Gastrocnemius medialis (tissue), 4 donors: ENCODE measurements around the gene GARNL3. TPM values are rescaled to one million over a fixed set of nuclear protein-coding genes. Genes with fewer than 3 reads are reported as not detected.

Source experiments
- ATAC-seq, 2 donors: fragments of 150-250 bp; one replicate each; pipeline ENCODE4 v1.9.1; 2016
- DNase-seq, 2 donors: peaks; one replicate each; pipeline ENCODE4 v3.0.0-alpha.2; 2019
- H3K27ac ChIP-seq, 4 donors: fragments of 200-600 bp; sonication (generic); 1 replicate in 1 of 4; 2 replicates in 3 of 4; pipeline ENCODE4 v1.5.1; 2016 to 2018; ENCODE audit warnings: mild to moderate bottlenecking in 2 of 4, moderate library complexity in 1 of 4
- H3K27me3 ChIP-seq, 3 donors: fragments of 200-600 bp; sonication (generic) in 2 of 3; 1 replicate in 1 of 3; 2 replicates in 2 of 3; pipeline versions ENCODE4 v1.5.1 to v1.6.0; 2016 to 2019; ENCODE audit warnings: mild to moderate bottlenecking in 1 of 3, moderate library complexity in 1 of 3
- H3K36me3 ChIP-seq, 2 donors: fragments of 200-600 bp; sonication (generic) in 1 of 2; one replicate each; pipeline ENCODE4 v1.5.1; 2017 to 2018
- H3K4me1 ChIP-seq, 2 donors: fragments of 200-600 bp; sonication (generic) in 1 of 2; one replicate each; pipeline ENCODE4 v1.5.1; 2016 to 2017; ENCODE audit warnings: mild to moderate bottlenecking in 2 of 2
- H3K4me3 ChIP-seq, 4 donors: fragments of 200-600 bp; sonication (generic) in 3 of 4; 1 replicate in 1 of 4; 2 replicates in 3 of 4; pipeline ENCODE4 v1.5.1; 2016 to 2019; ENCODE audit warnings: mild to moderate bottlenecking in 2 of 4
- H3K9me3 ChIP-seq, 3 donors: fragments of 200-600 bp; sonication (generic) in 2 of 3; 1 replicate in 1 of 3; 2 replicates in 2 of 3; pipeline ENCODE4 v1.5.1; 2016 to 2019
- CTCF ChIP-seq, 5 experiments: fragments of 450-650 bp in 3 of 5; fragments of 200-600 bp in 2 of 5; sonication (generic) in 2 of 5; IDR thresholded peaks in 4 of 5; conservative IDR thresholded peaks in 1 of 5; 1 replicate in 4 of 5; 2 replicates in 1 of 5; pipeline ENCODE4 v1.5.1; 2016 to 2019; ENCODE audit warnings: antibody characterized with exemption in 5 of 5, mild to moderate bottlenecking in 3 of 5, moderate library complexity in 3 of 5
- POLR2A ChIP-seq, 2 donors: fragments of 450-650 bp; IDR thresholded peaks; one replicate each; pipeline ENCODE4 v1.6.1; 2017; ENCODE audit warnings: antibody characterized with exemption in 2 of 2, mild to moderate bottlenecking in 2 of 2, moderate library complexity in 2 of 2
- in situ Hi-C, 4 donors: fragments of 200-750 bp; cut with MboI; loops; one replicate each; pipeline versions ENCODE4 v1.15.0 to v1.8.0; 2017; ENCODE audit warnings: low sequenced_read_pairs in 4 of 4
- intact Hi-C: fragments of 100-400 bp; cut with DNase I; formaldehyde crosslinking; loops from one replicate; pipeline ENCODE4 v1.15.1; 2023; ENCODE audit warnings: low total_unique reads
- total RNA-seq, 4 donors: library from RNA; depleted of rRNA; stranded (reverse); fragments of >200 nt; gene quantifications; one replicate each; pipeline versions ENCODE4 v1.1.0 to v1.2.3, GENCODE V29; 2016

GARNL3 gene
- total RNA-seq, 4 donors from 2014 or later, result 2.5 to 5.7 (median 3.0) TPM

- TF ChIP-seq CTCF (IDR thresholded peaks at IDR 0.05 in 4 of 5, conservative IDR thresholded peaks at IDR 0.05 in 1 of 5) (no peak), POLR2A (IDR thresholded peaks at IDR 0.05) (no peak)
- in situ Hi-C loops (loop anchor here in 1 of 4 donors (25.0 kb wide), 1 partner anchor 484 kb away; no protein-coding TSS in a partner anchor), intact Hi-C loops (no loop called here)
- Histone ChIP-seq H3K9me3 (no peaks in the 10 kb centered on the region), H3K36me3 (no peaks in the 10 kb centered on the region), H3K27me3 (no peaks in the 10 kb centered on the region), H3K4me1 (peaks cover 24 to 26% of the 10 kb centered on the region in 2 donors), H3K4me3 (no peak overlapping the region), H3K27ac (no peak overlapping the region)
- ATAC-seq (no peak), DNase-seq (no peak)
Observed at GRCh38 chr9:127421057-127421456, 156.5 kb downstream of the GARNL3 start.

DNA sequence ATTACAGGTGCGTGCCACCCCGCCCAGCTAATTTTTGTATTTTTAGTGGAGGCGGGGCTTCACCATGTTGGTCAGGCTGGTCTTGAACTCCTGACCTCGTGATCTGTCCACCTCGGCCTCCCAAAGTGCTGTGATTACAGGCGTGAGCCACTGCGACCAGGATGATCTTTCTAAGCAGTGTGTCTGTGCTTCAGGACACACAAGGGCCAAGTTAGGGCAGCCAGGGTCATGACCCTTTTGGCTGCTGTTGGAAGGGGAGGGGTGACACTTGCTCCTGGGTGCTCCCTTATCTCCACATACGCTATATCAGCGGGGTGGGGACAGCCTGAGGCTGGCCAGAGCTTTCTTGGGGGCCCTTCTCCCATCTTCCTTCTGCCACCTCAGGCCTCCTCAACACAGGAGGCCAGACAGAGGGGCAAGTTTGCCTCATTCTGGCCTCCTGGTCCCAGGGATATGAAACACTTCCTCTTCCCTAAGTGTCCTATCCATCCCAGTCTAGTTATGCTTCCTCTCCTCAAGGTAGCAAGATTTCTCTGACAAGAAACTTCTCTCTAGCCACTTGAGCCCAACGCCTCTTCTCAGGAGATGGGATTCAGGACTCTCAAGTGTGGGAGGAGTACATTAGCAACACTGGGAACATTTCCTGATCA, 157.7 kb downstream of the GARNL3 start:
- Histone ChIP-seq H3K4me3 (peak overlapping the region in 2 of 4 donors; percentile 84 to 92), H3K27me3 (no peaks in the 10 kb centered on the region), H3K9me3 (no peaks in the 10 kb centered on the region), H3K36me3 (no peaks in the 10 kb centered on the region), H3K4me1 (peaks cover 34 to 36% of the 10 kb centered on the region in 2 donors), H3K27ac (peak overlapping the region in 3 of 4 donors; percentile 91 to 97 (median 96))
- DNase-seq (no peak), ATAC-seq (no peak)
- in situ Hi-C loops (loop anchor here in 1 of 4 donors (25.0 kb wide), 1 partner anchor 485 kb away; no protein-coding TSS in a partner anchor), intact Hi-C loops (no loop called here)
- TF ChIP-seq POLR2A (IDR thresholded peaks at IDR 0.05) (no peak), CTCF (IDR thresholded peaks at IDR 0.05 in 4 of 5, conservative IDR thresholded peaks at IDR 0.05 in 1 of 5) (no peak)

DNA sequence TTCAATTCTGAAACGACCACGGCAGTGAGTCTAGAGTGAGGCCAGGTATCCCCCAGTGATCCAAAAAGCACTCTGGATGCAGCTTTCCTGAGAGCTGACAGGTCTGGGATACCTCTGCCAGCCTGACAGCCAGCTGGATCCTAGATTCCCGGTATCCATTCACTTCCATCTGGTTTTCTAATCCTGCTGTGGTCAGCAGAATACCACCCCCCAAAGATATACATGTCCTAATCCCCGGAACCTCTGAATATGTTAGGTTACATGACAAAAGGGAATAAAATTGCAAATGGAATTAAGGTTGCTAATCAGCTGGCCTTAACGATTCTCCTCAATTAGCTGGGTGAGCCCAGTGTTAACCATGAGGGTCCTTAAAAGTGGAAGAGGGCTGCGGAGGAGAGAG, 158.2 kb downstream of the GARNL3 start:
- Histone ChIP-seq H3K27ac (peak overlapping the region; percentile 91 to 97 (median 95)), H3K9me3 (no peaks in the 10 kb centered on the region), H3K4me3 (peak overlapping the region; percentile 84 to 98 (median 92)), H3K4me1 (peaks cover 34 to 36% of the 10 kb centered on the region in 2 donors), H3K27me3 (no peaks in the 10 kb centered on the region), H3K36me3 (no peaks in the 10 kb centered on the region)
- intact Hi-C loops, result no loop called here
- in situ Hi-C loops, result loop anchor here in 1 of 4 donors (25.0 kb wide), 1 partner anchor 485 kb away; no protein-coding TSS in a partner anchor
- DNase-seq (no peak), ATAC-seq (no peak)
- TF ChIP-seq POLR2A (IDR thresholded peaks at IDR 0.05) (no peak), CTCF (IDR thresholded peaks at IDR 0.05 in 4 of 5, conservative IDR thresholded peaks at IDR 0.05 in 1 of 5) (no peak)

- Histone ChIP-seq H3K4me1 (peaks cover 34 to 36% of the 10 kb centered on the region in 2 donors), H3K27ac (peak overlapping the region; percentile 91 to 97 (median 95)), H3K27me3 (no peaks in the 10 kb centered on the region), H3K4me3 (peak overlapping the region; percentile 84 to 98 (median 92)), H3K9me3 (no peaks in the 10 kb centered on the region), H3K36me3 (peaks cover 0 to 1% of the 10 kb centered on the region in 2 donors)
- TF ChIP-seq POLR2A (IDR thresholded peaks at IDR 0.05), result no peak
- no peak for TF ChIP-seq CTCF (IDR thresholded peaks at IDR 0.05 in 4 of 5, conservative IDR thresholded peaks at IDR 0.05 in 1 of 5)
- in situ Hi-C loops, result loop anchor here in 1 of 4 donors (25.0 kb wide), 1 partner anchor 486 kb away; no protein-coding TSS in a partner anchor
- peak in 1 of 2 donors; percentile 3 for ATAC-seq
- DNase-seq, result no peak
- intact Hi-C loops, result no loop called here
Observed at GRCh38 chr9:127423476-127423933, 158.9 kb downstream of the GARNL3 start.
